Transverse colon (tissue), 4 donors: ENCODE results near the gene OTOF.

Experiments used
- CTCF ChIP-seq, 5 experiments: fragments of 200-600 bp in 3 of 5; fragments of 450-650 bp in 2 of 5; sonication (generic) in 3 of 5; IDR thresholded peaks; 1 replicate in 2 of 5; 2 replicates in 3 of 5; pipeline ENCODE4 v1.5.1; 2016 to 2017; ENCODE audit warnings: antibody characterized with exemption in 5 of 5, inconsistent platforms in 3 of 5, mild to moderate bottlenecking in 2 of 5, moderate library complexity in 1 of 5
- EP300 ChIP-seq: sonication (generic); formaldehyde crosslinking; IDR thresholded peaks from one replicate; pipeline ENCODE4 v1.6.1; 2017; ENCODE audit warnings: antibody characterized with exemption, low read depth
- POLR2A ChIP-seq: fragments of 450-650 bp; IDR thresholded peaks from one replicate; pipeline ENCODE4 v1.6.1; 2016; ENCODE audit warnings: antibody characterized with exemption, mild to moderate bottlenecking, moderate library complexity
- POLR2AphosphoS5 ChIP-seq, 3 donors: sonication (generic); formaldehyde crosslinking; IDR thresholded peaks; one replicate each; pipeline ENCODE4 v1.6.1; 2016; ENCODE audit warnings: antibody characterized with exemption in 3 of 3

- TF ChIP-seq CTCF (IDR thresholded peaks at IDR 0.05) (no peak), EP300 (no peak), POLR2A (no peak), POLR2AphosphoS5 (IDR thresholded peaks at IDR 0.05) (no peak)
Measured at GRCh38 chr2:26472821-26473655, 4.9 kb downstream of the OTOF start.
